Cerebellar cortex (tissue), 1 donor: ENCODE results near the gene DNAH2.
A peak's percentile ranks its signal among the peaks of the same experiment; 100 is the strongest.
"Not testable (repeated sequence)": the region's sequence is repeated elsewhere in the genome, so short reads cannot be mapped to it uniquely, and the experiment has no call there.

Experiments
- DNase-seq: peaks from one replicate; pipeline ENCODE4 v3.0.0-alpha.2; 2015; ENCODE audit warnings: low spot score

Gene DNAH2

DNA sequence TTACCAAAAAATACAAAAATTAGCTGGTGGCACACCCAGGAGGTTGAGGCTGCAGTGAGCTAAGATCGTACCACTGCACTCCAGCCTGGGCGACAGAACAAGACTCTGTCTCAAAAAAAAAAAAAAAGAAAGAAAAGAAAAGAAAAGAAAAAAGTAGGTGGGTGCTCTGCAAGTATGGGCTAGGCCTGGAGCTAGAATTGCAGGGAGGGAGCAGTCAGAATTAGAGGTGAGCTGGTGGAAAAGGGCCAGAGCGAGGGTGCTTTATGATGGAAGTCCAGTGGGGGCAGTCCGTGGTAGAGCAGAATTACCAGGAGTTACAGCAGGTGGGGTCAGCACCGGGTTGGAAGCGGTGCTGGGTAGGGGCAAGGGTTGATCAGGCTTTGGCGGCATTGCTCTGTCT, 59.5 kb downstream of the DNAH2 start:
- DNase-seq = no peak

DNA sequence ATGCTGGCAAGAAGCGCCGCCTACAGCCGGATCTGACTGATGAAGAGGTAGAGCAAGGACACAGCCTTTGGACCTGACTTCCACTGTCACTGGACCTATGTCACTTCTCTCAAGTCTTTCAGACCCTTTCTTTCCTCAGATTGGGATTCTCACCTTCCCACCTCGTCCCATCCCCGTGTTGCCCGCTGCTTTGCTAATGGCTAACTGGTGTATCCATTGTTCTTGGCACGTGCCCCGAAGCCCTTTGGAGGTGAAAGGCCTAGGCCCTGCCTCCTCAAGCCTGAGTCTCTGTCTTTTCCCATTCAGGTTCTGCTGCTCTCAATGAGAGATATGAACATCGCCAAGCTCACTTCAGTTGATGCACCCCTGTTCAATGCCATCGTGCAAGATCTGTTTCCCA, 63.2 kb downstream of the DNAH2 start:
- DNase-seq = no peak

DNA sequence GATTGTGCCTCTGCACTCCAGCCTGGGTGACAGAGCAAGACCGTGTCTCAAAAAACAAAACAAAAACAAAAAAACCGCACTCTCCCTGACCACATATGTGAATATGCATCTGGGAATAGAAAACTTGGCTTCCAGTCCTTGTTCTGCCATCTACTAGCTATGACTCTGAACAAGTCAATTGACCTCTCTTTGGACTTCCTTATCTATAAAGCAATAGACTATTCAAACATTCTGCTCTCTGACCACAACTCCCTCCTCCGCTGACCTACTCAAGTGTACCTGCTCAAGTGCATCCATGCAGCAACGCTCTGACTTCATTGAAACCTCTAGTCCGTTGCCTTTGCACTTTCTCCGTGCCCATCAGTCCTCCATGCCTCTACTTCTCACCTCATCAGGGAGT, 63.9 kb downstream of the DNAH2 start:
- DNase-seq = no peak

DNA sequence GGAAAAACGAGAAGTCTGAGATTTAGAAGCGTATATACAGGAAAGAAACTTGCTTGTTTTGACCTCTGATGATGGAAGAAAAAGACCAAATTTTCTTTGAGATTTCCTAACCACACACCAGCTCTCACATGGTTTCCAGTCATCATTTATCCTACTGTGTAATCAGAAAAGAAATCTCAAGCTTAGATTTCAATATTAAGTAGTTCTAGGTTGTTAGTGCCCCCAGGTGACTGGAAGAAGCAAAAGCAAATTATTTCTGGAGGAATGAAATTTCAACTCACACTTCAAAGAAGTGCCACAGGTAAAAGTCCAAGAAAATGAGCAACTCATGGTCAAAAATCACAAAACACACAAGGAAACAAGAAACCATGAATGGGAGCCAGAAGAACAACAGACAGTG, 64.7 kb downstream of the DNAH2 start:
- DNase-seq = no peak

DNA sequence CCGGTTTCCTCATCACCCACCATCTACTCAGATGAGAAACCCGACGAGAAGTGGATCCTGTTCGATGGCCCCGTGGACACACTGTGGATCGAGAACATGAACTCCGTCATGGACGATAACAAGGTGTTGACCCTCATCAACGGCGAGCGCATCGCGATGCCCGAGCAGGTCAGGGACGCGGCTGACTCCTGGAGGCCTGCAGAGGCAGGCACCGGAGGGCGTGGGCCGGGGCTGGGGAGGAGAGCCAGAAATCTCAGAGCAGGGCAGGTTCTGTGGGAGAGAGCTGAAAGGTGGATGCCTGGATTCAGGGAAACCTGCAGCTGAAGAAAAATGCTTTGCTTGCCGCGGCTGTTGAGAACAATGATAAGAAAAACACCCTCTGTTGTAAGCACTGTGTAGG, 69.3 kb downstream of the DNAH2 start:
- no peak for DNase-seq

DNA sequence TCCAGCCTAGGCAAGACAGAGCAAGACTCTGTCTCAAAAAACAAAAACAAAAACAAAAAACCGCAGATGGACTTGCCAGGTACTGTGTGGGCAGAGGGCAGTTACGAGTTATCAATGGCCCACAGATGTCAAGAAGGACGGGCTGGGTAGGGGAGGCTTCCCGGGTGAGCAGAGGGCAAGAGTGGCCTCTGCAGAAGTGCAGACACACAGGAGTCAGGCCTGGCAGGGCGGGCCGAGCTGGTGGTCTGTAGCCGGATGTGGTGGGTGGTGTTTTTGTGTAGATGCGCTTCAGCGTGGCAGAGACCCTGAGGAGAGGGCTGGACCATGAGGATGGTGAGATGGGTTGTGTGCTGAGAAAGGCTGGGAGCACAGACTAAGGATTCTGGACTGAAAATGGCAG, 71.6 kb downstream of the DNAH2 start:
- DNase-seq = no peak

DNA sequence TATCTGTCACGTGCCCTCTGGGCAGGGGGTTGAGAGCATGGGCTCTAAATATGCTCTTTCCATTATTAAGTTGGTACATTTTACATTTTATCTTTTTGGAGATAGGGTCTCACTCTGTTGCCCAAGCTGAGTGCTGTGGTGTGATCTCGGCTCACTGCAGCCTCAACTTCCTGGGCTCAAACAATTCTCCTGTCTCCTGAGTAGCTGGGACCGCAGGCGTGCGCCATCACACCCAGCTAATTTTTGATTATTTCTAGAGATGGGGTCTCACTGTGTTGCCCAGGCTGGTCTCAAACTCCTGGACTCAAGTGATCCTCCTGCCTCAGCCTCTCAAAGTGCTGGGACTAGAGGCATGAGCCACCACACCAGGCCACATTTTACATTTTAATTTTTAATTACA, 72.6 kb downstream of the DNAH2 start:
- DNase-seq = no peak

DNA sequence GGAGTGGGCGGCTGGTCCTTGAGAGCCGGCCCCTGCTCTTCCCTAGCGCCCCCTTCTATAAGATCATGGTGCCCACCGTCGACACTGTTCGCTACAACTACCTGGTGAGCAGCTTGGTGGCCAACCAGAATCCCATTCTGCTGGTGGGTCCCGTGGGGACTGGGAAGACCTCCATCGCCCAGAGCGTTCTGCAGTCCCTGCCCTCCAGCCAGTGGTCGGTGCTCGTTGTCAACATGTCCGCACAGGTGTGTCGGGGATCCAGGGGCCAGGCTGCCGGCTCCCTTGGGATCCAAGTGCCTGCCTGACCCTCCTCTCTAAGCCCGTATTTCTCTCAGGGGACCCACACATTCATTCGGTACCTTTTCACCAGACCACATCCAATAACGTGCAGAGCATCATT, 75.1 kb downstream of the DNAH2 start:
- no peak for DNase-seq

DNA sequence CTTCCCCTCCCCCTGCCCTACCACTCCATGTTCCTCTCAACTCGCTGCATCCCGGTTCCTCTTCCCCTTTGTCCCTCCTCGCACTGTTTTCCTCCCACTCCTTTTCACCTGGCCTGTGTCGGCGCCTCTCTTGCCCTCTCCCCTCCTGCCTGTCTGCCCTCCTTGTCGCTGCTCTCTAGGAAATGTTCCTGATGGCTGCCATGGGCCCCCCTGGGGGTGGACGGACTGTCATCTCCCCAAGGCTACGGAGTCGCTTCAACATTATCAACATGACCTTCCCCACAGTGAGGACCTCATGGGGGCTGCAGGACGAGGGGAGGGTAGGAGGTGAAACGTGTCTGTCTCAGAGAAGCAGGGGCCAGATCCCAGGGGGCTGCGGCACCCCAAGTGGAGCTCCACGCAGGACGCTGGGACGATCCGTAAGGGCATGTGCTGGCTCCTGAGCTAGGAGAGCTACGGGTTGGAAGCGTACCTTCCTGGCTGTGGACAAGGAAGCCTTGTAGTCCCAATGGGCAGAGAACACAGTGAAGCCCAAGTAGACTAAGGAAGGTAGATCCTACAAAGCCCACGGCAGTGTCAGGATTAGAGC, 76.6 kb downstream of the DNAH2 start:
- no peak for DNase-seq

DNA sequence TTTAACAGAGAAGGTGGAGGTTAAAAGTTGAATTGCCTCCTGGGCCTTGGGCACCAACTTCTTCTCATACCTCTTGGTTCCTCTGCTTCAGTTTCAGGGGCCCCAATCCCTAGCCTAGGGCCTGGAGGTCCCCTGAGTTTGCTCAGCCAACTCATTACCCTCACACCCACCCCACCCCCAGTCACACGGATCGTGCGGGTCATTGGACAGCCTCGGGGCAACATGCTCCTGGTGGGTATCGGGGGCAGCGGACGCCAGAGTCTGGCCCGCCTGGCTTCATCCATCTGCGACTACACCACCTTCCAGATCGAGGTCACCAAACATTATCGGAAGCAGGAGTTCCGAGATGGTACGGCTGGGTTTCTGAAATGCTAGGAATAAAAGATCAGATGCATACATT, 80.4 kb downstream of the DNAH2 start:
- DNase-seq = no peak

DNA sequence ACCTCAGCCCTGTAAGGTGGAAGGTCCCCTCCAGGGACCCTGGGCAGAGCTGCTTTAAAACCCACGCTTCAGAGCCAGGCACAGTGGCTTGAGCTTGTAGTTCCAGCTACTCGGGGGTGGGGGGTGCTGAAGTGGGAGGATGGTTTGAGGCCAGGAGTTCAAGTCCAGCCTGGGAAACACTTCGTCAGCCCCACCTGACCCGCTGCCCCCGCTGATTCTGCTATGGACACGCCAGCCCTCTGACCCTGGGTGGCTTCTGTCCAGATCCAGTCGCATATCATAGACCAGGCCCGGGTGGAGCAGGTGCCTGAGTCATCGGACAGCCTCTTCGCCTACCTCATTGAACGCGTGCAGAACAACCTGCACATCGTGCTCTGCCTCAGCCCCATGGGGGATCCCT, 81.3 kb downstream of the DNAH2 start:
- no peak for DNase-seq

DNA sequence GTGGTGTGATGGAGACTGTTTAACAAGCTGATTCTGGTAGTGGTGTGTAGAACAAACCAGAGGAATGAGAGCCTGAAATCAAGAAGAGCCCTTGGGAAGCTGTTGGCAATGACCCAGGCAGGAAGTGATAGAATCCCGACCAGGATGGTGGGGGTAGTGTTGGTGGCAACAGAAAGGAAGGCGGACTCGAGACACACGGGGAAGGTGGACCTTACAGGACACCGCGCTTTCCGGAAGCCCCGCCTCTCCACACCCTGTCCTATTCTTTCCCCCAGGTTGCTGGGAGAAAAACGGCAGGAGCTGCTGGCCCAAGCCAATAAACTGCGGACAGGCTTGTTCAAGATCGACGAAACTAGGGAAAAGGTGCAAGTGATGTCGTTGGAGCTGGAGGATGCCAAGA, 86.4 kb downstream of the DNAH2 start:
- peak; percentile 31 for DNase-seq

DNA sequence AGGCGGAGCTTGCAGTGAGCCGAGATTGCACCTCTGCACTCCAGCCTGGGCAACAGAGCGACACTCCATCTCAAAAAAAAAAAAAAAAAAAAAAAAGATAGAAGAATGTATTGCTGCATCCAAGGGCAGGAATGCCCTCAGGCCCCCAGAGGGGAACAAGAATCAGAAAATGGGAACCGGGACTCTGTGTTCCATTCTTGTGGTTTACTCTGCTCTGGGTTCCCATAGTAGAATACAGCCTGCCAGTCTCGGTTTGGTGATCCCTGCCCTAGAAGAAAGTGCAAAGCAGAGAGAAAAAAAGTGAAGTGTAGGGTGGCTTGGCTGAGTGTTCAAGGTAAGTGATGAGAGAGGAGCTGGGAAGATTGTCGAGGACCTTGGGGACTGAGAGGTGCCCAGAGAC, 89.0 kb downstream of the DNAH2 start:
- no peak for DNase-seq

DNA sequence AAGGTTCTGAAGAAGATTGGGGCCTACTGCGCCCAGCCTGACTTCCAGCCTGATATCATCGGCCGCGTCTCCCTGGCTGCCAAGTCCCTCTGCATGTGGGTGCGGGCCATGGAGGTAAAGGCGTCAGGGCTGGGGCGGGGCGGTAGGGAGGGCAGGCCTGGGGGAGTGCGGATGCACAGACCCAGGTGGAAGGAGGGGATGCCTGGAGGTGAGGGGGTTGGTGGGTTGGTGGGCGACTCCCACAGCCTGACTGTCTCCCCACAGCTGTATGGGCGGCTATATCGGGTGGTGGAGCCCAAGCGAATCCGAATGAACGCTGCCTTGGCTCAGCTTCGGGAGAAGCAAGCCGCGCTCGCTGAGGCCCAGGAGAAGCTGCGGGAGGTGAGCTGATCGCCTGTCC, 89.7 kb downstream of the DNAH2 start:
- no peak for DNase-seq

DNA sequence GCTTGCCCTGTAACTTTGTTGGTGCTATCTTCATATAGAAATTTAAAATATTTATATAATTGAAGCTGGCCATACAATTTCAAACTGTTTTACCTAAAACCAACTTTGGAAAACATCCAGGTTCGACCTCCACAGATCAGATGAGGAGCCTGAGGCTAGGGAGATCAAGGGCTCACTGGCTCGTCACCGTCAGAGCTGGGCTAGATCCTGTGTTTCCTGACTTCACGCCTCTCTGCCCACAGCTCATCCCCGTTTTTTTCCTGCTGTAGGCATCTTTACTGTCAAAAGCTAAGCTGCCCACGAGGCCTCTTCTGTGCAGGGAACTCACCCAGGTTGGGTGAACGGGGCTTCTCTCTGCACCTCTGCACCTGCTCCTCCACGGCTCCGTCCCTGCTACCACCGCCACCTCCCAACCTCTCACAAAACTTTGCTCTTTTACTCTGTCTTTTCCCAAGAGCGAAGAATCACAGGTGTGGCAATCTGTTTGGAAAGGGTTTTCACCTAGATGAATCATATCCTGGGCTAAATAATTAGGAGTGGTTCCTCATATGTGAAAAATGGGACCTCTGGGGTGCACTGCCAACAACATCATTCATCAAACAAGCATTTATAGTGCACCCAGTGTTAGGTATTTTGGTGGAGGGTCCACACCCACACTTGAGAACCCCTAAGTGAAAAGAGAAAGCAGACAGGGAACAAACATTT, 91.7 kb downstream of the DNAH2 start:
- no peak for DNase-seq

DNA sequence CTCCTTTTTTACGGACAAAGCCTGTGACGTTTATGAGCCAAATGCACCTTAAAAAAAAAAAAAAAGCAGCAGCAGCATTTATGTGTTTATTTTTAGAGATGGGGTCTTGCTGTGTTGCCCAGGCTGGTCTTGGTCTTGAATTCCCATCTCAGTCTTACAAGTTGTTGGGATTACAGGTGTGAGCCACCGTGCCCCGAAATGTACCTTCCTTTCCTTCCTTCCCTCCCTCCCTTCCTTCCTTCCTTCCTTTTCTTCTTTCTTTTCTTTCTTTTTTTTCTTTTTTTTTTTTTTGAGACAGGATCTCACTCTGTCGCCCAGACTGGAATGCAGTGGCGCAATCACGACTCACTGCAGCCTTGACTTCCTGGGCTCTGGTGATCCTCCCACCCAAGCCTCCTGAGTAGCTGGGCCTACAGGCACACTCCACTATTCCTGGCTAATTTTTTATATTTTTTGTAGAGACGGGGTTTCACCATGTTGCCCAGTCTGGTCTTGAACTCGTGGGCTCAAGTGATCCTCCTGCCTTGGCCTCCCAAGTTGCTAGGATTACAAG, 92.3 kb downstream of the DNAH2 start:
- DNase-seq = not testable (repeated sequence)

DNA sequence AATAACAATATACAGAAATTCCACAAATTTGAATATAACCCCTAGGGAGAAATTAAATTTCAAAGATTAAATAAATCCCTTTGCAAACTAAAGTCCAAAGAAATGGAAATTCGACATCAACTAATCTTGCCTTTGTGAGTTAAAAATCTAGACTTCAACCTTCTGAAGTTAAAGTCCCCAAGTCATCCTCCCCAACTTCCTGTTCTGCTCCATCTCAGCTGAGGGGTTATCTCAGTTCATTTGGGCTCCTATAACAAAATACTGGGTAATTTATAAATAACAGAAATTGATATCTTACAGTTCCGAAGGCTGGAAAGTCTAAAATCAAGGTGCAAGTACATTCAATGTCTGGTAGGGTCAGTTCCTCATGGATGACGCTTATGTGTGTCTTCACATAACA, 93.7 kb downstream of the DNAH2 start:
- no peak for DNase-seq

DNA sequence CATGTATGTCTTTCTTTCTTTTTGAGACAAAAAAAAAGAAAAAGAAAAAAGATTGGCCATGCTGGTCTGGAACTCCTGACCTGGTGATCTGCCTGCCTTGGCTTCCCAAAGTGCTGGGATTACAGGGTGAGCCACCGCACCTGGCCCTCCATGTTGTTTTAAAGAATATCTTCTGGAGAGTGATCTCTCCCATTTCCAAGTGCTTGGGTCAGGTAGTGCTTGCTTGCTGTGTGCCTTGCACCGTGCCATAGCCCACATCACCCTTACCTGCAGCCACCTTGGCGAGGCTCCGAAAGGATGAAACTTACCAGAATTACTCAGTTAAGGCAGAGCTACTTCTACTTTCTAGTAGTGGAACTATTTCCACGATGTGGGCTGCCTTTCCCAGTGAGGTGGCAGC, 97.4 kb downstream of the DNAH2 start:
- no peak for DNase-seq

DNA sequence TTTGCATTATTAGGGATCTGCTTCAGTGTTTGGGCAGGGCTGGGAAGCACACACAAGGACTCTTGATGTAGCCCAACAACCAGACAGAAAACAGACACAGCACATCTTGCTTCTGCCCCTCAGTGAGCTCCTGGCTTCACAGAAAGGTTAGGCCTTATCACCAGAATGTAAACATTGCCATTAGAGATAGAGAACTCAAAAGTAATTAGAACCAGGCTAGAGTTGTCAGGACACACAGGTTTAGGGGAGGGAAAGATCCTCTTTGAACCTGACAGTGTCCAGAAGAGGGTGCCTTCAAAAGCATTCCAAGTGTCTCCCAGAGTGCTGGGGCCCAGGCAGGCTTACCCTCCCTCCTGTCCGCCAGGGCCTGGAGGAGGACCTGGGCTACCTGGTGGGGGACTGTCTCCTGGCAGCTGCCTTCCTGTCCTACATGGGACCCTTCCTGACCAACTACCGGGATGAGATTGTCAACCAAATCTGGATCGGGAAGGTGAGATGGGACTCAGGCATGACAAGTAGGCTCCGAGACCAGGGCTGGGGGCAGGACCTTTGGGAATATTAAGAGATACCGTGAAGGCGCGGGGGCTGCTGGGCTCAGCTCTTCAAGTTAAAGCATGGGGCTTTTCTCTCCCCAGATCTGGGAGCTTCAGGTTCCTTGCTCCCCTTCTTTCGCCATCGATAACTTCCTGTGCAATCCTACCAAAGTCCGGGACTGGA, 99.5 kb downstream of the DNAH2 start:
- DNase-seq = no peak

DNA sequence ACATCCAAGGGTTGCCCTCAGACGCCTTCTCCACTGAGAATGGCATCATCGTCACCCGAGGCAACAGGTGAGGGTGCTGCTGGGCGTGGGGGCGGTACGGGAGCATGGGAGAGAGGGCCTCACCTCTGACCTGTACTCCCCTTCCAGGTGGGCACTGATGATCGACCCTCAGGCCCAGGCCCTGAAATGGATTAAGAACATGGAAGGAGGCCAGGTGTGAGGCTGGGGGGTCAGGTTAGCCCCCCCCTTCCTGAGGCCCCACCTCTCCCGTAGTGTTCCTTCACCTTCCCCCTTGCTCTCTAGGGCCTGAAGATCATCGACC, 100.1 kb downstream of the DNAH2 start:
- DNase-seq = no peak

DNA sequence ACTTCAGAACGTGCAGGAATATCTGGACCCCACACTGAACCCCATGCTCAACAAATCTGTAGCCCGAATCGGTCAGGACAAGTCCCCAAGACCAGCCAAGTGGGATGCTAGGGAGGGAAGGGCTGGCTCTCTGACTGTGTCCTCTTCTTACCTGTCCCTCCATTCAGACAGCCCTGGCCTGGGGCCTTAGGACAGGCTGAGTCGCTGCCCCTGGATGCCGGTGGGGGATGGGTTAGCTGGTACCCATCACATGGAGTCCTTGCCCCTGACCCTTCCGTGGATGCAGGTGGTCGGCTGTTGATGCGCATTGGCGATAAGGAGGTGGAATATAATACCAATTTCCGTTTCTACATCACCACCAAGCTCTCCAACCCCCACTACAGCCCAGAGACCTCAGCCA, 100.5 kb downstream of the DNAH2 start:
- DNase-seq = no peak

DNA sequence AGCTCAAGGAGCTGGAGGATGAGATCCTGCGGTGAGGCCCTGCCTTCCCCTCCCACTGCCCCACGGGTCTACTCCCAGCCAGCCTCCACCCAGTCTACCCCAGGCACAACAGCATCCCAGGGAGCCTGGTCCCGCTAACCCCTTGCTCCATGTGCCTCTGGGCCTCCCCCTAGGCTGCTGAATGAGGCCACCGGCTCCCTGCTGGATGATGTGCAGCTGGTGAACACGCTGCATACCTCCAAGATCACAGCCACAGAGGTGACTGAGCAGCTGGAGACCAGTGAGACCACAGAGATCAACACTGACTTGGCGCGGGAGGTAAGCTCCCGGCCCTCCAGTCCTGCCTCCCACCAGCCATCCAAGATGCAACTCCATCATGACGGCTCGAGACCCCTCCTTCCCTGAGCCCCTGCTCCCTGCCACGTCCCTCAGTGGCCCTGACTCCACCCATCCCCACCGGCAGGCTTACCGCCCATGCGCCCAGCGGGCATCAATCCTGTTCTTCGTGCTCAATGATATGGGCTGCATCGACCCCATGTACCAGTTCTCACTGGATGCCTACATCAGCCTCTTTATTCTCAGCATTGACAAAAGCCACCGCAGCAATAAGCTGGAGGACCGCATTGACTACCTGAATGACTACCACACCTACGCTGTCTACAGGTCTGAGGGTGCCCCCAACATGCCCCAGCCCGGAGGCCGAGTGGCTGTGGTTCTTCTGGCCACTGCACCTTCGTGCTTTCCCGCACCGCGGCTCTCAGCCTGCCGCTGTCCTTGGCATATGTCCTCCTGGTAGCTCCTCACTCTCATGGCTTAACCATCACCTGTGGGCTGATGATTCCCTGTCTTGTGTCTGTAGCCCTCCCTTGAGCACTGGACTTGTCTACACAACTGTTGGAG, 101.5 kb downstream of the DNAH2 start:
- no peak for DNase-seq
